Kidney epithelial cell (primary cell): Measurements from ENCODE around the gene GNAO1. TPM values are rescaled to one million over a fixed set of nuclear protein-coding genes. Genes with fewer than 3 reads are reported as not detected.

Experiments
- DNase-seq: peaks from one replicate; pipeline ENCODE4 v3.0.0-alpha.2; 2010; ENCODE audit warnings: low read depth
- H3K27me3 ChIP-seq: 2 replicates; pipeline ENCODE4 v1.6.0; 2011; ENCODE audit warnings: low read length; ENCODE audit not compliant: control insufficient read depth, insufficient read depth
- H3K36me3 ChIP-seq: 2 replicates; pipeline ENCODE4 v1.5.1; 2011; ENCODE audit warnings: low read length; ENCODE audit not compliant: control insufficient read depth, insufficient read depth
- H3K4me3 ChIP-seq: 2 replicates; pipeline ENCODE4 v1.5.1; 2011; ENCODE audit warnings: low read depth, mild to moderate bottlenecking, control low read depth, low read length
- CTCF ChIP-seq: IDR thresholded peaks from 2 replicates; pipeline ENCODE4 v1.5.1; 2011; ENCODE audit warnings: mild to moderate bottlenecking, moderate library complexity, low read length, control low read depth, inconsistent platforms; ENCODE audit not compliant: insufficient read depth, poor library complexity, severe bottlenecking
- total RNA-seq: library from RNA; depleted of rRNA; stranded (reverse); fragments of >200 nt; gene quantifications from 2 replicates; pipeline ENCODE4 v1.2.3, GENCODE V29; 2015

The GNAO1 gene
- total RNA-seq, 1 donor from 2014 or later = 5.7 TPM

- Histone ChIP-seq H3K36me3 (no peaks in the 10 kb centered on the region), H3K27me3 (peaks cover 4% of the 10 kb centered on the region), H3K4me3 (no peak overlapping the region)
- TF ChIP-seq CTCF = no peak
- no peak for DNase-seq
Observed at GRCh38 chr16:56207421-56207820, 16.1 kb downstream of the GNAO1 start.

GRCh38 chr16:56211435-56211981 lies 20.2 kb downstream of the GNAO1 start:
- DNase-seq = no peak
- TF ChIP-seq CTCF = no peak
- Histone ChIP-seq H3K27me3 (peaks cover 2% of the 10 kb centered on the region), H3K36me3 (no peaks in the 10 kb centered on the region), H3K4me3 (no peak overlapping the region)

GRCh38 chr16:56212144-56212543 lies 20.9 kb downstream of the GNAO1 start:
- Histone ChIP-seq H3K4me3 (no peak overlapping the region), H3K36me3 (no peaks in the 10 kb centered on the region), H3K27me3 (peaks cover 2% of the 10 kb centered on the region)
- TF ChIP-seq CTCF = no peak
- DNase-seq = no peak

GRCh38 chr16:56221995-56222394 lies 30.7 kb downstream of the GNAO1 start:
- H3K36me3 ChIP-seq = no peaks in the 10 kb centered on the region
- H3K27me3 ChIP-seq = no peaks in the 10 kb centered on the region
- TF ChIP-seq CTCF = no peak
- no peak overlapping the region for H3K4me3 ChIP-seq
- no peak for DNase-seq

- DNase-seq = no peak
- no peak for TF ChIP-seq CTCF
- no peaks in the 10 kb centered on the region for H3K36me3 ChIP-seq
- no peak overlapping the region for H3K4me3 ChIP-seq
- no peaks in the 10 kb centered on the region for H3K27me3 ChIP-seq
Observed at GRCh38 chr16:56222474-56222997, 31.2 kb downstream of the GNAO1 start.
